ENCODE measurements around the gene ZNF281.

DNA sequence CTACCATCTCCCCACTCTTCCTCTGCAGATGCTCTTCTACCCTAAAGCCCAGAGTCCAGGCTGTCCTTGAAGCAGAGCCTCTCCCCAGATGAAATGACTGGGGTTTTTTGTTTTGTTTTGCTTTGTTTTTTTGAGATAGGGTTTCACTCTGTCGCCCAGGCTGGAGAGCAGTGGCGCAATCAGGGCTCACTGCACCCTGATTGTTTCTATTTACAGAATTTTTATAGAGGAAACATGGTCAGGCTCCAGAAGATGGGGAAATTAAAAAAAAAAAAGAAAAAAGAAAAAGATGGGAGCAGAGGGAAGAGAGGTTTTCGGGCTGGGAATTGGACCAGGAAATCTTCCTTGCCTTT is 43.7 kb upstream of the ZNF281 start:
- TF ChIP-seq POLR2A (IDR thresholded peaks at IDR 0.05): no peak
- TF ChIP-seq, protein P1, sequence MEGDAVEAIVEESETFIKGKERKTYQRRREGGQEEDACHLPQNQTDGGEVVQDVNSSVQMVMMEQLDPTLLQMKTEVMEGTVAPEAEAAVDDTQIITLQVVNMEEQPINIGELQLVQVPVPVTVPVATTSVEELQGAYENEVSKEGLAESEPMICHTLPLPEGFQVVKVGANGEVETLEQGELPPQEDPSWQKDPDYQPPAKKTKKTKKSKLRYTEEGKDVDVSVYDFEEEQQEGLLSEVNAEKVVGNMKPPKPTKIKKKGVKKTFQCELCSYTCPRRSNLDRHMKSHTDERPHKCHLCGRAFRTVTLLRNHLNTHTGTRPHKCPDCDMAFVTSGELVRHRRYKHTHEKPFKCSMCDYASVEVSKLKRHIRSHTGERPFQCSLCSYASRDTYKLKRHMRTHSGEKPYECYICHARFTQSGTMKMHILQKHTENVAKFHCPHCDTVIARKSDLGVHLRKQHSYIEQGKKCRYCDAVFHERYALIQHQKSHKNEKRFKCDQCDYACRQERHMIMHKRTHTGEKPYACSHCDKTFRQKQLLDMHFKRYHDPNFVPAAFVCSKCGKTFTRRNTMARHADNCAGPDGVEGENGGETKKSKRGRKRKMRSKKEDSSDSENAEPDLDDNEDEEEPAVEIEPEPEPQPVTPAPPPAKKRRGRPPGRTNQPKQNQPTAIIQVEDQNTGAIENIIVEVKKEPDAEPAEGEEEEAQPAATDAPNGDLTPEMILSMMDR (IDR thresholded peaks at IDR 0.05): no peak
